Hematopoietic multipotent progenitor cell treated with erythropoietin and hydrocortisone succinate and interleukin-3 and kit ligand, for 8 days (in vitro differentiated cells): ENCODE results near the gene PACSIN1.

Experiments
- DNase-seq: peaks from one replicate; pipeline ENCODE4 v3.0.0-alpha.2; 2015

The PACSIN1 gene

DNA sequence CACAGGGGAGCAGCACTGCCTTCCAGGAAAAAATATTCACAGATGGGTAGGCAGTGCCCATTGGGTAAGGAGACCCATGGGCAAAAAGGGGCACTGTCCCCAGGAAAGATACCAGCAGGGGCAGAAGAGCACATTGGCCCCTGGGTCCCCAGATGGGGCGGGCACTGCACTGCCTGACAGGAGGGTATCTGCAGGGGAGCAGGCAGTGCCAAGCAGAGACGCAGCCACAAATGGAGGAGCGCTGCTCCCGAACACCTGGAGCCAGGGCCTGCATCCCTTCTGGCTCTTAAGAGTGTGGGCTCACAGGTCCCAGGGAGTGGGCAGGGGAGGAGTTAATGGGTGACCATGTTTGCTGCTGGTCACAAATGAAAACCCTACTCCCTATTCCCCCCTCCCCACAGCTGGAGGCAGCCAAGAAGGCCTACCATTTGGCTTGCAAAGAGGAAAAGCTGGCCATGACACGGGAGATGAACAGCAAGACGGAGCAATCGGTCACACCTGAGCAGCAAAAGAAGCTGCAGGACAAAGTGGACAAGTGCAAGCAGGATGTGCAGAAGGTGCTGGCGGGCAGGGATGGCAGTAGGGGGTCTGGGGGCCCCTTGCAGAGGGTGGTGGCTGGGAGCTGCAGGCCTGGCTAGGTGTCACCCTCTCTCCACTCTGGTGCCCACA, 63.3 kb downstream of the PACSIN1 start:
- no peak for DNase-seq

DNA sequence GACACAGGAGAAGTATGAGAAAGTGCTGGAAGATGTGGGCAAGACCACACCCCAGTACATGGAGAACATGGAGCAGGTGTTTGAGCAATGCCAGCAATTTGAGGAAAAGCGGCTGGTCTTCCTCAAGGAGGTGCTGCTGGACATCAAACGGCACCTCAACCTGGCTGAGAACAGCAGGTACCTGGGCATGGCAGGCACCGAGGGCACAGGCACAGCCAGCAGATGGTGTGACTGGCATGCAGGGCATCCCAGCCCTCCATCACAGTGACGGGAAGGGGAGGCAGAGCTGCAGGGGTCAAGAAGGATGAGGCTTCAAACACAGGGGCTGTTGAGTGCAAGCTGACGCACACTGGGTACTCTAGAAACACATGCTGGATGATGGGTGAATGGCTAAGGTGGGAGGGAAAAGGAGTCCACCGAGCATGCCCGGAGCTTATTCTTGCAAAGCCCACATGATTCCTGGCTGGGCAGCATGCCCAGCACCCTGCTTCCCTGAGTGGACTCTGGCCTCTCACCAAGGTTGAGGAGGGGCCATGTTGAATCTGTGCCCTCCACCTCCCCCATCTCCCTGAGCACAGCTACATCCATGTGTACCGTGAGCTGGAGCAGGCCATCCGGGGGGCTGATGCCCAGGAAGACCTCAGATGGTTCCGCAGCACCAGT, 63.9 kb downstream of the PACSIN1 start:
- no peak for DNase-seq

DNA sequence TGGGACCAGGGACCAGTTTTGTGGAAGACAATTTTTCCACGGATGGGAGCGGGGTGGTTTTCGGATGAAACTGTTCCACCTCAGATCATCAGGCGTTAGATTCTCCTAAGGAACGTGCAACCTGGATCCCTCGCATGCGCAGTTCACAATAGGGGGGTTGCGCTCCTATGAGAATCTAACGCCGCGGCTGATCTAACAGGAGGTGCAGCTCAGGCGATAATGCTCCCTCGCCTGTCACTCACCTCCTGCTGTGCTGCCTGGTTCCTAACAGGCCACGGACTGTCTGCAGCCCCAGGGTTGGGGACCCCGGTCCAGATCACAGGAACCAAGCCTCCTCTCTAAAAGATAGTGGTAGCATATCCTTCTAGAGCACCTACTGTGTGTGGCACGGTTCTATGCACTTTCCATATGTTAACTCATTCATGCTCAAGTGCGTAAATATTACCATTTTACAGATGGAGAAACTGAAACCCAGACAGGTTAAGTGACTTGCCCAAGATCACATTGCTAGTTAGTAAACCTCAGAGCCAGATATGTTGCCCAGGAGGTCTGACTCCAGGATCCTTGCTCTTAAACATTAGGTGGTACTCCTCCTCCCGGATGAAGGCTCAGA, 65.0 kb downstream of the PACSIN1 start:
- DNase-seq, result no peak

DNA sequence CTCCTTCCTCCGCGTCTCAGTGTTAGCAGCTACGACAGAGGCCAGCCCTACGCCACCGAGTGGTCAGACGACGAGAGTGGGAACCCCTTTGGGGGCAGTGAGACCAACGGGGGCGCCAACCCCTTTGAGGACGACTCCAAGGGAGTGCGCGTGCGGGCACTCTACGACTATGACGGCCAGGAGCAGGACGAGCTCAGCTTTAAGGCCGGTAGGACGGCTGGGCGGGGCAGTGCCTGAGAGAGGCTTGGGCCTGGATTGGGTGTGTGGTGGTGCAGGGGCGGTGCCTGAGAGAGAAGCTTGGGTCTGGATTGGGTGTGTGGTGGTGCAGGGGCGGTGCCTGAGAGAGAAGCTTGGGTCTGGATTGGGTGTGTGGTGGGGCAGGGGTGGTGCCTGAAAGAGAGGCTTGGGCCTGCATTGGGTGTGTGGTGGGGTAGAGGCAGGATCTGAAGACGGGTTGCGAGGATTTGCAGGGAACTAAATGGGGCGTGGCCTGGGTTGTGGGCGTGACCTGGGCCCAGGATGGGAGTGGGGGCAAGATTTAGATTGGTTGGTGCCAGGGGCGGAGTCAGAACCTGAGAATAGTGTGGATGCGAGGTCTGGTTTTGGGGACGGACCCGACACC, 65.8 kb downstream of the PACSIN1 start:
- peak; percentile 50 for DNase-seq

DNA sequence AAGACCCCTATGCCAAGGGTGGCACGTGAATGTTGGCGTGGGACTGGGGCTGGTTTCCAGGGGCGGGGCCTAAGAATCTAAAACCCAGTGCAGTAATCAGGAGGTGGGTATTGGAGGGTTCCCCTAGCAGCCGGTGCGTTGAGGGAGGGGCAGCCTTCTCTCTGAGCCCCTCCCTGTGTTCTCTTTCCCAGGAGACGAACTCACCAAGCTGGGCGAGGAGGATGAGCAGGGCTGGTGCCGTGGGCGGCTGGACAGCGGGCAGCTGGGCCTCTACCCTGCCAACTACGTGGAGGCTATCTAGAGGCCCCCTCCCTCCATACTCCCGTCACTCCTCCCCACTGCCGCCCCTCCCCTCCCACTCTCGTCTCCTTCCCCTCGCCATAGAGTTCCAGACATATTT, 66.4 kb downstream of the PACSIN1 start:
- DNase-seq, result no peak

DNA sequence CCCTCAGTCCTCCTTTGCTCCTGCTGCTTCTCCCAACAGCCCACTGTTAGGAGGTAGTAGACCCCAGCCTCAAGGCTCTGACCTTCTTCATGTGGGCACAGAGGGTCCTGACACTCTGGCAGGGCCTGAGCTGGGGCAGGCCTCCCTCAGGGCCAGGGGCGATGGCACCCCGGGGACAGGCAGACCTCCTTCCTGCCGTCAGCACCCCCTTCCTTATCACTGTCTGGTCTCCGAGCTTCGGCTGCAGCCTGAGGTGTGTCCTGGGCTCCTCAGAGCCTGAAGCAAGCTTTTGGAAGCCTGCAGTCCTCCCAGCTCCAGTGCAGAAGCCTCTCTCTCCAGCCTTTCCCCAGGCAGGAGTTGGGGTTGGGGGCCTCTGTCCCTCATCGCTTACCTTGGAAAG, 68.3 kb downstream of the PACSIN1 start:
- no peak for DNase-seq

DNA sequence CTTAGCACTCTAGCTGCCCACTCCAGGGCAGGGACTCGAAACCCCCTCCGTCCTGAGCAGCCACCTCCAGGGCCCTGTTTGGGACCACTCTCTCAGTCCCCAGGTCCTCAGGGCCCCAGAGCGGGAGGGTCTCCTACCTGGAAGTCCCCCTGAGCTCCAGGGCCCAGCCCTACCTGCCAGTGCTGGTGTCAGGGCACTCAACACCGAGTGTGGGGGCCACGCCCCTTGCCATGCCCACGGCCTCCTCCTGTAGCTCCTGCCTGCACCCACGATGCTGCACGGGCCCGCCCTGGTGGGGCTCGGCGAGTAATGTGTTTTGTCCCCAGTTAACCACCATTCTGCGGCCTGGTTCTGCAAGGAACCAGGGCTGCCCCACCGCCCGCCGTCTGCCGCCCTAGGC, 68.8 kb downstream of the PACSIN1 start:
- DNase-seq, result no peak

DNA sequence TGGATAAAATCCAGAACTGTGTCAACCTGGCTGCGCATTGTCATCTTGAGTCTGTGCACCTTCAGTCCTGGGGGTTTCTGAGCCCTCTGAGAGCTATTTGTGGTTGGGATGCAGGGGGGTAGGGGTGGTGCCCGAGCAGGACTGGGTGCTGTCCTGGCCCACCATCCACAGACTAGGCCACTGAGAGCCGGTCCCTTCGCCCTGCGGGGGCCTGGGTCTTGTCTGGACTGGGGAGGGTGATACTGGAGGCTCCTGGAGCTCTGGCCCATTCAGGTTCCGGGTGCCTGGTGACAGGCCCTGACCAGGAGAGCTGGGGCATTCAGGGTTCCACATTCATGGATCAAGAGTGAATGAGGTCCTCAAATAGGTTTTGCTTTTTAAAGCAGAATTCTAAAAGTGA, 69.3 kb downstream of the PACSIN1 start:
- DNase-seq, result no peak

DNA sequence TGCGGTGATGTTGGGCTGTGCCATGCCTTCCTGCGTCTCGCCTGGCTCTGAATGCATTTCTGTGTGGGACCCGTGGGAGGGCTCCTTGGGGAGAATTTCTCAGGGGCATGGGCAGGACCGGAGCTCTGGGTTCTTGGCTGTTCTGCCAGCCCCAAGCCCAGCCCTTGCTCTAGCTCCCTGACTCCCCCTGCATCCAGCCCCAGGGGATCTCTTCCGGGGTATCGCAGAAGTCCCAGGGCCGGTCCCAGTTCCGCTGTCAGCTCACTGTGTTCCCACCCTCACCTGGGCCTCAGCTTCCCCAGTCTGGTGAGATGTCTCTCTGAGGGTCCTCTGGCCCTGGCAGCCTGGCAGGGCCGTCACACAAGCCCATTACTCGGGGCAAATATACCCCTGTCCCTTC, 69.8 kb downstream of the PACSIN1 start:
- DNase-seq, result no peak

DNA sequence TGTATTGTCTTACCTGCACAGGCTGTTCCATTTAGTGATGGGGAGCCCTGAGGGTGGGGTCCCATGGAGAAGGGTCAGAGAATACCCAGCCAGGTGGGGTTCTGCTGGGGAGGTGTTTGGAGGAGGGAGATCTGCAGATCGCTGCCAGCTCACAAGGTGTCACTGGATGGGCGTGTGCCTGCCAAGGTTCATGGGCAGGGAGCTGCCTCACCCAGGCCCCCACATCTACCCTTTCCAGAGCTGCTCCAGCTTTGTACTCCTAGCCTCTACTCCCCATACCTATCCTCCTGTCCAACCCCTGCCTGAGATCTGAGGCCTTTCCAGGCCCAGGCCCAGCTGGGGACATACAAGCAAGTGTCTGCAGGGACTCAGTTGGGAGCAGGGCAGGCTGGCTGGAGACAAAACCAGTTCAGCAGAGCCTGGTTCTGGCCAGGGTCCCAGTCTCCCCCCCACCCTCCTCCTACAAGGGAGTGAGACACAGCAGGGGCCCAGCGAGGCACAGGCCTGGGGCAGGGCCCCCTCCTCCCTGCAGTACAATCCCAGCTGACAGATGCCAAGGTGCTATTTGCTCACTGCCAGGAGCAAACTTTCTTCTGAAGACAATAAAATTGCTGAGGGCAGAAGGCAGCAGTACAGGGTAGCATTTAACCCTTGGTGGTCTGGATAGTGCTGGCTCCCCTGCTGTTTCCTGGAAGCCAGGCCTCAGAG, 70.5 kb downstream of the PACSIN1 start:
- no peak for DNase-seq

DNA sequence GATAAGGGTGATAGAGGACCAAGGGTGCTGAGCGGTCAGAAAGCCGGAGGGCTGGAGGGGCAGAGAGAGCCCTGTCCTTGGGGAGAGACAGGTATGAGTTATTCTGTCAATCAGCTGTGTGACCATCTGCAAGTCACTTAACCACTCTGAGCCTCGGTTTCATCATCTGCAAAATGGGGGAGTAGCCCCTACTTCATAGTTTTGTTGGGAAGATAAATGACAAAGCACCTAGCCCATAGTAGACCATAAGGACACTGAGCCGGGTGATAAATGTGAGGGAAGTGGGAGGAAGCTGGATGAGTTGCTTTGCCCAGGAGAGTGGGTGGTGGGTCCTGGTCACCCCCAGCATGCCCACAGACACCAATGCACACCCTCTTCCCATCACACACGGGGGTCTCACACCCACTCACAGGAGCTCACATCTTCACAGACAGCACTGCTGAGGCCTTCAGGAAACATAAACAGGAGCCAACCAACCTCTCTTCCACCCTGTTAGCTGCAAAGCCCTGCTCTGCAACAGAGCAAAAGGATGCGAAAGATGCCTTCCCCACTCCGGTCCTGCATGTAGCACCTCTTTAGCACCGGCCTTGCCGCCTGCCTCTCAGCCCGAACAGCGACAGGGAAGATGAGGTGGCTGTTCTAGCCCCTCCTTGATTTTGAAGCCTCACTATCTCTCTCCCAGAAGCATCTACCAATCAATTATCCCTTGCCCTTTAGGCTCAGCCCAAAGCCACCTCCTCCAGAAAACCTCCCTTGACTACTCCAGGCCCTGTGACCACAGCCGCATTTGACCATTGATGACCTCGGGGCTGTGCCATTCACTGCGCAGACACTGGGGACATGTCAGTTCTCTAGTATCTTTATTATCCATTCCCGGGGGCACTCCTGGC, 71.3 kb downstream of the PACSIN1 start:
- DNase-seq, result no peak

DNA sequence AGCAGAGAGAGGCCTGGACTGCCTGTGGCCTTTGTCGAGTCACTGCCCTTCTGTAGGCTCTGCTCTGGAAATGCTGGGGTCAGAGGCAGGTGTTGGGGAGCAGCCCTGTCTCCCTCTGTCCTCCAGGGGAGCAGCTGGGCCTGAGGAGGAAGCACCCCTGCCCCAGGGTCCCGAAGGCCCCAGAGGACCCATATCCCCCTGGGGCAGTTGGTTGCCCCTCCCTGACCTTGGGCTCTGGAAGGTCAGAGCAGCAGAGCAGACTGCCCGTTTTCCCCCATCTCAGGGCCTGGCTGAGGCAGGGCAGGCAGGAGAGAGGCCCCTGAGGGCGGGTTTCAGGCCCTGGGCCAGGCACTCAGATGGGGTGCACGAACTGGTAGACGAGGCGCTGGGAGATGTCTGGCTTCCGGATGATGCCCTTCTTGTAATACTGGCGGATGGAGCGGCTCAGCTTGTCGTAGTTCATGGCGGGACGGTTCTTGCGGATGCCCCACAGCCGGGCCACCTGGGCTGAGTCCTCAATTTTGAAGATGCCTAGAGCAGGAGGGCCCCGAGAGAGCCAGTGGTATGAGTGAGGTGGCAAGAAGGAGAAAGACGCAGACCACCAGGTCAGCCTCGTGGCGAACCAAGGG, 72.2 kb downstream of the PACSIN1 start:
- DNase-seq, result no peak

DNA sequence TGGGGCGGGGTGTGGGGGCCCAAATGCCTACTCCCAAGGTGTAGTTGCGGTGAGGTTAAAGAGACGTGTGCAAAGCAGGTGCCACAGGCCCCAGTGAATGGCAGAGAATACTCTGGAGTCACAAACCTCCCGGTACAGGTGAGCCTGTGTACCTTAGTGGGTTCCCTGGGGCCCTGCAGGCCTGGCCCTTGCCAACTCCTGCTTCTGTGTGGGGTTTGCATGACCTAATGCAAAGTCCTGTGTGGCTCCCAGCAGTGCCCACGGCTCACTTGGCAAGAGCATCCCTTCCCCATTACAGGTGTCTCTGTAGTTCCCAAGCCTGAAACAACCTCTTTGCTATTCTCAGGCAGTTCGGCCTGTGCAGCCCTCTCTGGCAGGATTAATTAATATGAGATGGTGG, 72.7 kb downstream of the PACSIN1 start:
- no peak for DNase-seq

DNA sequence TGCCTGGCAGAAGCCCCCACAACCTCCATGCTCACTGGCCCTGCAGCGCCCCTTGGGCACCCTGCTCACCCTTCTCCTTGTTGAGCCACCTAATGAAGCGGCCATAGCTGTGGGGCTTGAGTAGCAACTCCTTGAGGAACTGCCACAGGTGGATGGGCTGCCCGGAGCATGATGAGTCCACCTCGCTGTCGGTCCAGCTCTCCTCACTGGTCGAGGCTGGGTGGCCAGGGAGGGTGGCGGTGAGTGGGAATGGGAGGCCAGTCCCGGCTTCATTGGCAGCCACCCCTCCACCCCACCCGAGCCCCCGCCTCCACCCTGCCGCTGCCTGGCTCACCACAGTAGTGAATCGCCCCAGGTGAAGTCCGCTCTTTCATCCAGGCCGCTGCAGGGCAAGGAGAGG, 73.3 kb downstream of the PACSIN1 start:
- DNase-seq, result no peak

DNA sequence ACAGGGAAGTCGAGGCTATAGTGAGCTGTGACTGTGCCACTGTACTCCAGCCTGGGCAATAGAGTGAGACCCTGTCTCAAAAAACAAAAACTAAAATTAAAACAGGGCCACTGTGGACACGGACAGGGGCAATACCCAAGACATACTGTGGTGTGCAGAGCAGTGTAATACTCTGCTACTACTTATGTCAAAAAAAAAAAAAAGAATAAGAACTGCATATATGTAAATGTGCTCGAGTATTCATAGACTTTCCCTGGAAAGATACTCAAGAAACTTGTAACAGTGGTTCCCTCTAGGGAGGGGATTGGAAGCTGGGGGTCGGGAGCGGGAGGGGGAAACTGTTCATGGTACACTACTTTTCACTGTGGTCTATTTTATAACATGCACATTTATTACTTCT, 74.3 kb downstream of the PACSIN1 start:
- DNase-seq, result no peak

DNA sequence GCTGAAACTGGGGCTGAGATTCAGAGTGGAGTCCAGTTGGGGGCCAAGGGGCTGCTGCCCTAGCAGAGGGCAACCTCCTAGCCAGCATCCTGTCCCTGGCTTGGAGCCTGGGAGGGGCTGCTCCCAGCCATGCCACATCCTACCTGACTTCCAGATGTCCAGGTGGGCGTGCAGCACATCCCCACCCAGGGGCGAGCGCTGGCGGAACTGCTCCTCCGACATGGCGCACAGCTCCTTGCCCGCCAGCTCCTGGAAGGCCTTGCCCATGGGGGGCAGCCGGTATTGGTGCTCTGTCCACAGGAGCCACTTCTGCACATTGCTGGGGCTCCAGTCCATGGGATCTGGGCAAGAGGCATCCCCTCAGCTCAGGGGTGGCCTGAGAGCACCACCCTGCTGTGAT, 75.0 kb downstream of the PACSIN1 start:
- DNase-seq, result no peak

DNA sequence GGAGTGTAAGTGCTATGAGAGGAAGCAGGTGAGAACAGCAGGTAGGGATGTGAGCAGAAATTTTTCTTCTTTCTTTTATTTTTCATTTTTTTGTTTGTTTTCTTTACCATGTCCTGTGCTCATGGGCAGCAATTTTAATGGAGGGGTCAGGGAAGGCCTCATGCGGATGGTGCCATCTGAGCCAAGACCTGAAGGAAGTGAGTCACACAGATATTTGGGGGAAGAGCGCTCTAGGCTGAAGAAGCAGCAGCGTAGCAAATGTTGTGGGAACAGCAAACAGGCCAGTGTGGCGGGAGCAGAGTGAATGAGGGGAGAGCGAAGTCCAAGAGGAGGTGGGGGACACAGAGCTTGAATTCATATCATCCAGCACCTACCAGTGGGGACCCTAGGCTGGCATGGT, 77.5 kb downstream of the PACSIN1 start:
- DNase-seq, result no peak

DNA sequence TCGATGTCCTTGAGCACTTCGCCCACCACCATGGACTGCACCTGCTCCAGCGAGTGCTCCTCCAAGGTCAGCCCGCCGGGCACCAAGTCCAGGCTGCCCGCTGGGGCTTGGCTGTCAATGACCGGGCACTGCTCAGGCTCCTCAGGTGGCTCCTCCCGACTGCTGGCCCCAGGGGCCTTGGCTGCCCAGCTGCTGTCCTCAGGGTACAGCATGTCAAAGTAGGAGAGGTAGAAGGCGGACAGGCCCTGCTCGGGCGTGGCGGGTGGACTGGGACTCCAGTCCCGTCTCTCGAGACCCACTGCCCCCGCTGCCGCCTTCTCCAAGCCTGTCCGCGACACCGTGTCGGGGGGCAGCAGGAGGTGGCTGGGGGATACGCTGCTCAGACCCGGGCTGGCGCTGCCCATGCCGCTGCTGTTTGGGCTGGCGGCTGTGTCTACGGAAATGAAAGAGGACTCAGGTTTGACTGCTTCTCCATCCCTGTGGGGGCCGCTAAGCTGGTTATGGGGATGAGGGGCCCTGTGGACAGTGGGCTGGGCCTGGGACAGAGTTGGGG, 78.3 kb downstream of the PACSIN1 start:
- DNase-seq, result no peak

DNA sequence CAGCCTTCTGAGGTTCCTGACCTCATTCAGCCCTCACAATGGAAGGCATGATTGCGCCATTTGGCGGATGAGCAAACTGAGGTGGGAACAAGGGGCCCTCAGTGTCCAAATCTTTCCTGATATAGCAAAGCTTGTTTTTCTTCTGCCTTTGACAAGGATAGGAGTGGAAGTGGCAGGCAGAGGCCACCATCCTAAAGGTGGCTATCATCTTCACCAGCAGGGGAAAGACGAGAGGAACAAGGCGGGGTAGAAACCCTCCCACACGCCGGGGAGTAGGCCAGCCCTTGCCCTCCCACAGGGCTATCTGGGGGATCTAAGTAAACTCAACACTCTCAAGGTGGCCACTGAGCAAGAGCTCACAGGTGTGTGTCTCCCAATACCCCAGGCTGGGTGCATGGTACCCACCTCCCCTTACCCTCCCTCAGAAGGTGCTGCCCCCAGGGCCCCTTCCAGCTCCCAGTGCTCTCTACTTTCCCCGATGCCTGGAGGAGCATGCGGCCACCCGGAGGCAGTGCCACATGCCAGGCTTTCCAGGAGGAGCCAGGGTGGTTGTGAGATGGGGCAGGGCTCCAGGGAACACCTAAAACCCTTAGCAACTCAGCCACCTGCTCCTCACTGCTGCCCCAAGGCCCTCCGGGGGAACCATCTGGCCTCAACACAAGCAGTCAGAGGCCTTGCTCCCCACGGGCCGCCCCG, 79.0 kb downstream of the PACSIN1 start:
- DNase-seq, result peak; percentile 55

DNA sequence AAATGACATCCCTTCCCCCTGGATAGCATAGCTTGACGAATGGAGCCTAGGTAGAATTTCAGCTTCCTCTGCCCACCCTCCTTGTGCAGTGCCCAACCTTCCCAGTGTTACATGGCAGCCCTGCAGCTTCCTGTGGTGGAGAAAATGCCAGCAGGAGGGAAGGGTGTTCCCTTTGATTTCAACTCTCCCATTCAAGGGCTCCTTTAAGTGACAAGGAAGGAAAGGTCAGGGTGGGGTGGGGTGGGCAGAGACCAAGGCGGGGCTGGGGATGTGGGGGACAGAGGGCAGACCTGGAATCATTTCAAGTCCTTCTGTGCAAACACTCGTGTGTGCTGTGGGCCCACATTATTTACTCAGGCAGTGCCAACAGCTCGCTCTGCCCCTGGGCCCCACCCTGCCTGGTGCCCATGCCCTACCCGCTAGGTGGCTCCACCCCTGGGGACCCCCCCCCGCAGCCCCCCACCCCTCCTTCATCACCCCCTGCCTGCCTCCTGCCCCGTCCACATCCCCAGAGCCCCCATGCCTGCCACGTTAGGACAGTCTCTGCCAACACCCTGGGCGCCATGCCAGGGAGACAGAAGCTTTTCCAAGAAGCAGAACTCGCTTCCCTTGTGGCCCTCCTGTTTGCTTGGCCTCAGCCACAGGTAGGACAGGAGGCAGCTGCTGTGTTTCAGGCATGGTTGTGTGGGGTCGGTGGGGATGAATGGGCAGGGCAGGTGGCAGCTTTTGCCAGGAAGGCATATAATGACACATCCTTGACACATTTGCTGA, 80.9 kb downstream of the PACSIN1 start:
- DNase-seq, result peak; percentile 58
